Motor neuron (in vitro differentiated cells): ENCODE data around the gene GALNT16. TPM values are rescaled to one million over a fixed set of nuclear protein-coding genes. Genes with fewer than 3 reads are reported as not detected.

Experiments used
- ATAC-seq, 8 experiments: fragments of 200-7000 bp; cut with Tn5 transposase; replicated peaks in 6 of 8; 2 replicates each; pipeline ENCODE4 v1.8.0; 2021; ENCODE audit warnings: mild to moderate bottlenecking in 8 of 8, moderate library complexity in 8 of 8
- H3K27ac ChIP-seq, 2 donors: fragments of 250-450 bp; sonication (Bioruptor Pico); 2 replicates each; pipeline ENCODE4 v1.9.0; 2021; ENCODE audit warnings: antibody characterized with exemption in 2 of 2, mild to moderate bottlenecking in 2 of 2, moderate library complexity in 1 of 2
- H3K4me1 ChIP-seq, 2 donors: fragments of 250-450 bp; sonication (Bioruptor Pico); replicated peaks in 1 of 2; 2 replicates each; pipeline ENCODE4 v1.6.1; 2021; ENCODE audit warnings: antibody characterized with exemption in 2 of 2, mild to moderate bottlenecking in 2 of 2, moderate library complexity in 1 of 2
- H3K4me3 ChIP-seq, 5 donors: fragments of 250-450 bp; sonication (Bioruptor Pico); 2 replicates each; pipeline ENCODE4 v1.9.0; 2021; ENCODE audit warnings: antibody characterized with exemption in 5 of 5, mild to moderate bottlenecking in 5 of 5, moderate library complexity in 4 of 5
- WGBS, 10 experiments: fragments of 450-650 bp; shearing (Covaris generic); methylation state at CpG; one replicate each; pipeline ENCODE4 v1.0.0; 2022; 5-methylcytosine and 5-hydroxymethylcytosine counted together
- in situ Hi-C, 9 experiments: fragments of 400-800 bp; cut with MboI; loops; one replicate each; pipeline ENCODE4 v1.15.0; 2021; ENCODE audit warnings: low sequenced_read_pairs in 9 of 9, low pct_unique_long_range_greater_than_20kb in 2 of 9; ENCODE audit not compliant: unreplicated experiment in 9 of 9
- total RNA-seq, 8 experiments: library from RNA; unstranded; fragments of 300-600 nt; gene quantifications; 2 replicates each; pipeline versions ENCODE4 v1.2.3 to v1.2.4, GENCODE V29; 2022

GALNT16 gene
- total RNA-seq, 8 experiments from 2014 or later, result 0.72 to 23.5 (median 11.9) TPM

DNA sequence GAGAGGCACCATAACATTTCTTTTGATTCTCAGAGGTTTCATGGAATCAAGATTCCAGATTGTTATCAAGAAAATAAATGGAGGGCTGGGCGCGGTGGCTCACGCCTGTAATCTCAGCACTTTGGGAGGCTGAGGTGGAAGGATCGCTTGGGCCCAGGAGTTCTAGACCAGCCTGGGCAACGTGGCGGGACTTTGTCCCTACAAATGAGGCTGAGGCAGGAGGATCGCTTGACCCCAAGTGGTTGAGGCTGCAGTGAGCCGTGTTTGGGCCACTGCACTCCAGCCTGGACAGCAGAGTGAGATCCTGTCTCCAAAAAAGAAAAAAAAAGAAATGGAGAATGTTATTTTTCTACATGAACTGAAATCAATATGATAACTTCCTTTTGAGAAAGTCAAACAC lies 139.8 kb downstream of the GALNT16 start:
- ATAC-seq, result no peak
- Histone ChIP-seq H3K4me3 (peak overlapping the region; percentile 59 to 97 (median 87)), H3K4me1 (peaks cover 26 to 42% of the 10 kb centered on the region in 2 donors), H3K27ac (no peak overlapping the region)
- WGBS, 10 experiments, result 75 to 100% (median 87%) methylated on average over 1 to 8 of the region's 8 CpGs; no CpG with 5 or more reads in 2 of the 10 experiments
- in situ Hi-C loops, result no loop called here

DNA sequence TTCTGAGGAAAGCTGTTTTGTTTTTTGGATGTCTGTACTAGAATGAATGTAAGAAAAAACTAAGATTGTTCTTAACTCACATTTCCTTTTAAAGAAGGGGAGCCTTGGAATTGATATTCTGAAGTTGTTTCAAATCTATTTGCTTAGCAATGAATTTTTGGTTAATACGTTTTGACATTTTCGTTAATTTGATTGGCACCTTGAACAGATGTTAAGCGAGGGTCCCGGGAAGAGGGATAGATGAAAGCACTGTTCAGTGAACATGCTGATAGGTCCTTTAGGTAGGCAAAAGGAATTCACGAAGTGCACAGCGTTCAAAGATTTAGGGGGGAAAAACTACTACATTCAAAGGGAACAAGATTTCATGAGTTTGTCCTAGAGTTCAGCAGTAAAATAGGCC lies 140.2 kb downstream of the GALNT16 start:
- 53 to 96% (median 81%) methylated on average over 1 to 6 of the region's 6 CpGs for WGBS, 10 experiments
- H3K4me3 ChIP-seq, result peak overlapping the region; percentile 59 to 97 (median 87)
- in situ Hi-C loops, result no loop called here
- no peak for ATAC-seq
- peaks cover 26 to 41% of the 10 kb centered on the region in 2 donors for H3K4me1 ChIP-seq
- H3K27ac ChIP-seq, result no peak overlapping the region

DNA sequence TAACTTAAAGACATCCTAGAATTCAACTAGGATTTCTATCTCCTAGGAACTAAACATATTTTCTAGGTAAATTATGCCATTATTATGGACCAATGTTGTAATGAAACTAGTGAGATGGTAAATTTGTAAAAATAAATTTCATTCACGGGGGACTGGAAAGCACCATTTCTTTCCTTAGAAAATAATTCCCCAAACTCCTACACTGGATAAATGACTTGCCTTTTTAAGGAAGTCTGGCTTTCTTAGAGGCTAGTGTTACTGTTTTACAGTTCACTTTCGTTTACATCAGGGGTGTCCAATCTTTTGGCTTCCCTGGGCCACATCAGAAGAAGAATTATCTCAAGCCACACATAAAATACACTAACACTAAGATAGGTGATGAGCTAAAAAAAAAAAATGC lies 141.9 kb downstream of the GALNT16 start:
- WGBS, 10 experiments, result 14 to 100% (median 81%) methylated on average over 1 to 2 of the region's 2 CpGs; no CpG with 5 or more reads in 2 of the 10 experiments
- Histone ChIP-seq H3K4me3 (peak overlapping the region in 2 of 5 donors; percentile 70 to 97), H3K4me1 (peaks cover 14 to 27% of the 10 kb centered on the region in 2 donors), H3K27ac (no peak overlapping the region)
- in situ Hi-C loops, result no loop called here
- ATAC-seq, result no peak

DNA sequence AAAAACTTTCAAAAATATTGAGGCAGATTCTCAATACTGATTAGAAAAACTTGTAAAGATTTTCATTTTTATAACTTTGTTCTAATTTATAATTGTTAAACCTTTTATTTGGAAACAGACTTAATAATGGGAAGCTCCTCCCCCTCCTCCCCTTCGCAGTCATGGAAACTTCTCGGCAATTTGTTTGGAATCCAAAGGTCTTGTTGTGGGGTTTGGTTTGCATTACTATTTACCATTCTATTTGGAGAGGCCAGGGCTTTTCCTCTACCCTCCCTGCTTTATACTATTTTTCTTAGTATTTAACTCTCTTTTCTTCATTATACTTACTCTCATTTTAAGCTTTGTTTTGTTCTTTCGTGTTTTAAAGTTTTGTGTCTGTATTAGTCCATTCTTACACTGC lies 144.5 kb downstream of the GALNT16 start:
- Histone ChIP-seq H3K4me1 (peaks cover 9 to 24% of the 10 kb centered on the region in 2 donors), H3K27ac (no peak overlapping the region), H3K4me3 (no peak overlapping the region)
- no peak for ATAC-seq
- in situ Hi-C loops, result no loop called here
- WGBS, 10 experiments, result 79 to 100% (median 93%) methylated on average over 1 to 3 of the region's 3 CpGs

DNA sequence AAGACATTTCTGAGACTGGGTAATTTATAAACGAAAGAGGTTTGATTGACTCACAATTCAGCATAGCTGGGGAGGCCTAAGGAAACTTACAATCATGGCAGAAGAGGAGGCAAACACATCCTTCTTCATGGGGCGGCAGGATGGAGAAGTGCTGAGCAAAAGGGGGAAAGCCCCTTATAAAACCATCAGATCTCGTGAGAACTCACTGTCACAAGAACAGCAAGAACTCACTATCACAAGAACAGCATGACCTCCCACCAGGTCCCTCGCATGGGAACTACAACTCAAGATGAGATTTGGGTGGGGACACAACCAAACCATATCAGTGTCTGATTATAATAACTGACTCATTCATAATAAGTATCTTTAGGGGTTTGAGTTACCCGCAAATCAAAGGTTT lies 144.9 kb downstream of the GALNT16 start:
- ATAC-seq, result no peak

DNA sequence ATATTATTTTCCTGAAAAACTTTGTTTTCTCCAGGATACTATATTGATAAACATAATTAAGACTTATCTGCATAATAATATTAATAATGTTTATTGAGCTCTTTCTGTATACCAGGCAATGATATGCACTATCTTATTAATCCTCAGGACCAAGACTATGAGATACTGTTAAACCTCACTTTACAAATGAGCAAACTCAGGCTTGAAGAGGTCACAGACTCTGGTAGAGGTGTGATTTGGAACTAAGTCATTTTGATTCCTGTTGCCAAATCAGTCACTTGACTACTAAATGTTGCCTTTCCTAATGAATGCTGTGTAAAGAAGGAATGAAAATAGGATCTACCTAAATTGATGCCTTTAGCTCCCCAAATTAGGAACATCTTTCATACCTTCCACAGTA lies 145.8 kb downstream of the GALNT16 start:
- no peak overlapping the region for H3K4me3 ChIP-seq
- ATAC-seq, result no peak
- in situ Hi-C loops, result no loop called here
- peaks cover 0 to 13% of the 10 kb centered on the region in 2 donors for H3K4me1 ChIP-seq
- H3K27ac ChIP-seq, result no peak overlapping the region

More for the DNA sequence above, 144.9 kb downstream of the GALNT16 start:
- Histone ChIP-seq H3K4me1 (peaks cover 5 to 21% of the 10 kb centered on the region in 2 donors), H3K27ac (no peak overlapping the region), H3K4me3 (no peak overlapping the region)
- 80 to 100% (median 94%) methylated on average over 1 to 5 of the region's 5 CpGs for WGBS, 10 experiments
- in situ Hi-C loops, result no loop called here

Other genes starting within 250 kb of the GALNT16 start
- 10 to 100 TPM; 20.5 to 42.0 (median 27.5) TPM for gene DCAF5, start 107.0 kb upstream of the GALNT16 start, total RNA-seq
- 10 to 100 TPM in 7 of 8 experiments, 1 to 10 TPM in 1; 6.3 to 28.4 (median 18.8) TPM for gene EXD2, start 68.7 kb upstream of the GALNT16 start, total RNA-seq
- gene ERH, start 138.1 kb downstream of the GALNT16 start, total RNA-seq, result 100 to 1,000 TPM; 234 to 490 (median 320) TPM
- gene SLC39A9, start 138.5 kb downstream of the GALNT16 start, total RNA-seq, result 100 to 1,000 TPM in 2 of 8 experiments, 10 to 100 TPM in 6; 46.5 to 107 (median 65.0) TPM
- gene PLEKHD1, start 224.6 kb downstream of the GALNT16 start, total RNA-seq, result 1 to 10 TPM in 1 of 8 experiments, under 1 TPM in 7; 0.13 to 1.2 (median 0.42) TPM